ENCODE measurements around the gene PDE2A.

GRCh38 chr11:72648384-72649136 is 25.7 kb downstream of the PDE2A start:
- TF ChIP-seq ARNTL (CRISPR knock-in tag; IDR thresholded peaks at IDR 0.05; ENCODE audit: borderline replicate concordance, low read depth) (no peak), CSDC2 (CRISPR knock-in tag; IDR thresholded peaks at IDR 0.05) (no peak), PATZ1 (CRISPR knock-in tag; IDR thresholded peaks at IDR 0.05; ENCODE audit: borderline replicate concordance) (no peak), ISL1 (CRISPR knock-in tag; IDR thresholded peaks at IDR 0.05) (no peak), PPARA (CRISPR knock-in tag; IDR thresholded peaks at IDR 0.05; ENCODE audit: borderline replicate concordance) (no peak), RARB (CRISPR knock-in tag; IDR thresholded peaks at IDR 0.05) (no peak), POU6F1 (CRISPR knock-in tag; IDR thresholded peaks at IDR 0.05; ENCODE audit: borderline replicate concordance, low read depth) (no peak), ZC3H10 (CRISPR knock-in tag; IDR thresholded peaks at IDR 0.05) (no peak), ZNF70 (CRISPR knock-in tag; IDR thresholded peaks at IDR 0.05) (no peak), ZNF8 (CRISPR knock-in tag; IDR thresholded peaks at IDR 0.05) (no peak), ZFP3 (CRISPR knock-in tag; IDR thresholded peaks at IDR 0.05) (no peak), TSHZ2 (CRISPR knock-in tag; IDR thresholded peaks at IDR 0.05) (no peak)

Data from SK-N-SH treated with all-trans-retinoic acid at 6 μM for 48 hours (cell line).